GM19351 (cell line): ENCODE results near the gene C15orf61.

Experiments used
- ATAC-seq: cut with Tn5 transposase; IDR thresholded peaks from one replicate; pipeline ENCODE4 v1.9.1; 2021; ENCODE audit warnings: mild to moderate bottlenecking, moderate library complexity; ENCODE audit not compliant: unreplicated experiment

Gene C15orf61

DNA sequence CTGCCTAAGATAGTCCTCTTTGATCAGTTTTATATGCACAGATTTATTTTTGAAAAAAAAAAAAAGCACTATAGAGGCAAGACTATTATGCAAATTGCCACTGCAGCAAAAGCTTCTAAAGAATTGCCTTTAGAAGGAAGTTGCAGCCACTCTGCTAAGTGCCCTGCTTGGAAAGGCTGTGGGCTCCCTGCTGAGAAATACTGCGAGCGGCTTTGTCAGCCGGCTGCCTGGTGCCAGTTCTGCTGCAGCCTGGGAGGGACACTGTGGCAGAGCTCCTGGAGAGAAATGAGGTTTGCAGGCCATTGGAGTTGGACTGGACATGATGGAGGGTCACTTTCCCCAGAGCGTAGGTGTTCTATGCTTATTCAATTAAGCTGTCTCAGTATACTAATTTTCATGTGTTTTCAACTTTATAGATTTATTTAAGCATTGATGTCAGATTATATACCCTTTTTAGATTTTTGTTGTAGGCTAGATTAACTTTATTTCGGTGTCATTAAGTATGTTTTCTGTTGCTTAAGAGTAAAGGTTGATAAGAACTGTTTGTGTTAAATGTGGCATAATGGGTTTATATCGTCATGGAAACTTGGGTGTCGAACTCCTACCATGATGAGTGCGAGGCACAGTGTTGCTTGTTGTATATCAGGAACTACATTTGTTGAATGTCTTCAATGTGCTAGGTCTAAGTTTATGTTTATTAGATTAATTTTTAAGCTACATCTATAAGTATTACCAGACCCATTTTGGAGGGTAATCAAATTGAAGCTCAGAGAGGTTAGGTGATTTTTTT lies 28.1 kb downstream of the C15orf61 start:
- no peak for ATAC-seq

DNA sequence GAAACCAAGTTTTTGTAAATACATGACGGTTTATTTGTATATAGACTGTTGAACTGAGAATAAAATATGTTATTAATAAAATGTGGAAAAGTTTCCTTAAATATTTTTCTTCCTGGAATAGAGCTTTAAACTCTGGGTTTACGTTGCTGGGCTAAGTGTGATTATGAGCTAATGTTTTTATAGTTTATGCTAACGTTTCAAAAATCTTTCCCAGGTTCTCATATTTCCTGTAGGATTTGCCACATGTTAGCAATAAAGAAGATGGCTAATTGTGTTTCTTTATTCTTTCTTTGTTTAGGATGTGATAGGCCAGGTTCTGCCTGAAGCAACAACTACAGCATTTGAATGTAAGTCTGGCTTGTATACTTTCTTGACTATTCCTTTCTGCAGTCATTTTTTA lies 28.8 kb downstream of the C15orf61 start:
- no peak for ATAC-seq

DNA sequence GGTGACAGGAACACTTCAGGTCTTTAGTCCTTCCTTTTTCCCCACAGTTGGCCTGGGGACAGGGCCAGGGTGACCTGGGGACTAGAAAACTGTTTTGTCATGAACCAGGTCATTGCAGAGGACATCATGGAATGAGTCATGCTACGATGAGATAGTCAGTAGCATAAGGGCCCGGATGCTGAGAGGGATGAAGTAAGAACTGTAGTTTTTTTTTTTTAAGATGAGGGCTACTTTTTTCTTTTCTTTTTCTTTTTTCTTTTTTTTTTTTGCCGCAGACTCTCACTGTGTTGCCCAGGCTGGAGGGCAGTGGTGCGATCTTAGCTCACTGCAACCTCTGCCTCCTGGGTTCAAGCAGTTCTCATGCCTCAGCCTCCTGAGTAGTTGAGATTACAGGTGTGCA lies 29.6 kb downstream of the C15orf61 start:
- ATAC-seq = no peak

DNA sequence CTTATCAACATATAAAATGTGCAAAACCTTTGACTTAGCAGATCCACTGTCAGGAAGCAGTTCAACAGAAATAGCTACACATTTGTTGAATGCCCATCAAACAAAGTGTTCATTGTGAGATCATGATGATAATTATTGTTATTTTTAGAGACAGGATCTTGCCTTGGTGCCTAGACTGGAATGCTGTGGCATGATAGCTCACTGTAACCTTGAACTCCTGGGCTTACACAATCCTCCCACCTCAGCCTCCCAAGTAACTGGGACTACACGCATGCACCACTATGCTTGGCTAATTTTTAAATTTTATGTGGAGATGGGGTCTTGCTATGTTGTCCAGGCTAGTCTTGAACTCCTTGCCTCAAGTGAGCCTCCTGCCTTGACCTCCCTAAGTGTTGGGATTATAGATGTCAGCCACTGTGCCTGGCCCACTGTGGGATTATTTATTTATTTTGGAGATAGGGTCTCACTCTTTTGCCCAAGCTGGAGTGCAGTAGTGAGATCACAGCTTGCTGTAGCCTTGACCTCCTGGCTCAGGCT lies 30.3 kb downstream of the C15orf61 start:
- no peak for ATAC-seq

DNA sequence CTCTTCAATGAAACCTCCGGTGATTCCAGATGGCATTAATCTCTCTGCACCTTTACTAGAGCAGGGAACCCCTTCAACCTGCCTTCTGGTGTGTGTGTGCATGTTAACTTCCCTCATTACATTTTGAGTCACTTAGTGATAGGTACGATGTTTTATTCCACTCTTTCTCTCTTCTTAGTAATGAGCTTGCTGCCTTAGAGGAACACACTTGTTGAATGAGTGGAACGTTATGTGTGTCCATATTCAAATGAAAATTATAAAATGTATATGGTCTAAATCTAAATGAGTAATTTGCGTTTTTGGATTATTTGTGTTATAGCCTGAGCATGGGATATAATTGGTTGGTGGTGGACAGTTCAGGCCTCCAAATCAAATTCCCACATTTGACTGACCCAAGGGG lies 33.6 kb downstream of the C15orf61 start:
- ATAC-seq = no peak

DNA sequence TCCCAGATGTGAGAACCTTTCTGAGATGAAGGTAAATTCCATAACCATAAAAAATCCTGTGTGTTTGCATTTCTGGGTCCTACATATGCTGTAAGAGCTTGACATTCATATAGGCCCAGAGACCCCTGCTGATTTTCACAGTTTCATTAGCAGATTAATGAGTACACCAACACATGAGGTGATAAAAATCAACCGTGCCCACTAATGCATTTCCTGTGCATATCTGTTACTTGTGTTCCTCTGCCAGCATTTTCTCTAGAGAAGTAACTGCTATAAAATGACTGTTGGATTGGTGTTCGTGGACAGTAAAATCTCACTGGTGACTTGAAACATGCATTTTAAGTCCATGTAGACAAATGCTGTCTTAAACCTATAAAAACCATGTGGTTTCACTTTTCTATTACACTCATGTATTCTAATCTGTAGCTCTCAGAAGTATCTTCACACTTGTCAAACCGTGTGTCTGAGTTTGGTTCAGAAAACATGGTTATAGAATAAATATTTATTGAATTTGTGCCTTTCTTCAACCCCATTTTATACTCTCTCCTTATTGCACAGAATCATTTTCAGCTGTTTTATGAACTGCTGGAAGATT lies 36.1 kb downstream of the C15orf61 start:
- ATAC-seq = no peak

DNA sequence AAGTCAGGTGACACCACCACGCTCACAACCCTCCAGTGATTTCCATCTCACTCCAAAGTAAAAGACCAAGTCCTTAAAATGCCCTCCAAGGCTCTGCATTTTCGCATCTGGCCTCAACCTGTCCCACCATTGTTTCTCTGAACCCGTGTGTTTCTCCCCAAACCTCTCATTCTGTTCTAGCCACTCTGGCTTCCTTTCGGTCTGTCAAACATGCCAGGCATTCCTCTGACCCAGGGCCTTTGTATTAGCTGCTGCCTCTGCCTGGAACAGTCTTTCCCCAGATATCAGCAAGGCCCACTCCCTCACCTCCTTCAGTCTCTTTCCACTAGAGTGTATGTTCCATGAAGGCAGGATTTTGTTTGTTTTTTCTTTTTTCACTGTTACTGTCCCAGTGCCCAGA lies 37.6 kb downstream of the C15orf61 start:
- no peak for ATAC-seq

DNA sequence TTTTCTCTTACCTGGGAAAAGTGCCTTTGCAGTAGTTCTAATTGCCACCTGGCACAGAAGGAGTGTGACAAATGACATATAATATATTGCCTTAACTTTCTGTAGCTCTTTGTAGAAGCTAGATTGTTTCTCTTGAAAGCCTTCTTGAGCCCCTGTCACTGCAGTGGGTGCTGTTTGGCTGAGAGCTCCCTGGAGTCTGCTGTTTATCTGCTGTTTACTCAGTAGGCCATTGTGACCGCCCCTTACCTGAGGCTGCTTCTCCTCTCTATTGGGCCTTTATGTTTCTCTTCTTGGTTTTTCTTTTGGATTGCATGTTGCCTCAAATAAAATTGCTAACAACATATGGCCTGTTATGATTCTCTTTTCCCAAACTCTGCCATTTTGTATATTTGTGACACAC lies 38.2 kb downstream of the C15orf61 start:
- no peak for ATAC-seq

DNA sequence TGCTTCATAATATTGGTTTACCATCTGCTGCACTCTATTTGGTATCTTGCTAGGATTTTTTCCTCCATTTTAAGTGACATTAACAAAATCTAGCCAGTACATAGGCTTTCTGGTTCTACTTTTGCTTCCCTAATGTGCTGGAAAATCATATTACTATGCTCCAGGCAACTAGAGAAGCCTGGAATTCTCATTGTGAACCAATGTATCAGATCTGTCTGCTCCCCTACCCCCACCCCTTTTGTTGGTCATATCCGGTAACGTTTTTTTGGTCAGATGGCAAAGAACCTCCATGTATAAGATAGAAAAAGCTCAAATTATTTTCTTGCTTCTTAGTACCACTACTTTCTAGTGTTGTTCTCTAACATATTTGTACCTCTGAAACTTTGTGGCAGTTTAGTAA lies 38.6 kb downstream of the C15orf61 start:
- no peak for ATAC-seq

DNA sequence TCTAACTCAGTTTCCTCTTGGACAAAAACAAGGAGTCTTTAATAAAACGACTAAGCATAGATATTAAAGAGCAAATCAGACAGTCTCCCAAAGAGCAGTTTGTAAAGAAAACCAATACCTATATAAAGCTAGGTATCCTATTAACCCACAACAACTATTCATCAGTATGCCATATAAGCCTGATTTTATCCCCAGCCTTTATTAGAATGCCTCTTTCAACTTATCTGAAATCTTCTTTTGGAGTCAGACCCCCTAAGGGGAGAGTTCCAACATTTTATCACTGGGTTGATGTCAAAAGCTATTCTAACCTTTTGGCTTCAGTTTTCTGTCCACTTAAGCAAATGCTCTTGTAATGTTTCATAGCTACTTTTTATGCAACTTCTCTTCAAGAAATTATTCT lies 39.4 kb downstream of the C15orf61 start:
- ATAC-seq = no peak

DNA sequence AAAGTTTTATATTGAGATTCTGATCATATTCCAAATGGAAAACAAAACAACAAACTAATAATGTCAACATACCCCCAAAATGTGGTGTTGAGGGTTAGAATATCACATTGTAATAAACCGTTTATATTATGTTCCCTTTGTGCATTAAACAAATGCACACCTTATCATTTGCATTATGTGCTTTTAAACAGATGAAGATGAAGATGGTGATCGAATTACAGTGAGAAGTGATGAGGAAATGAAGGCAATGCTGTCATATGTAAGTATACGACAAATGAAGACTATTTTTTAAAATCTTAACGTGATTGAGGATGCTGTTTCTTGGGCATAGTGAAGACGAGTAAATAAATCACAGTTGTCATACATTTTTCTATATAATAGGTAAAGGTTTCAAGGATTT lies 42.2 kb downstream of the C15orf61 start:
- no peak for ATAC-seq

DNA sequence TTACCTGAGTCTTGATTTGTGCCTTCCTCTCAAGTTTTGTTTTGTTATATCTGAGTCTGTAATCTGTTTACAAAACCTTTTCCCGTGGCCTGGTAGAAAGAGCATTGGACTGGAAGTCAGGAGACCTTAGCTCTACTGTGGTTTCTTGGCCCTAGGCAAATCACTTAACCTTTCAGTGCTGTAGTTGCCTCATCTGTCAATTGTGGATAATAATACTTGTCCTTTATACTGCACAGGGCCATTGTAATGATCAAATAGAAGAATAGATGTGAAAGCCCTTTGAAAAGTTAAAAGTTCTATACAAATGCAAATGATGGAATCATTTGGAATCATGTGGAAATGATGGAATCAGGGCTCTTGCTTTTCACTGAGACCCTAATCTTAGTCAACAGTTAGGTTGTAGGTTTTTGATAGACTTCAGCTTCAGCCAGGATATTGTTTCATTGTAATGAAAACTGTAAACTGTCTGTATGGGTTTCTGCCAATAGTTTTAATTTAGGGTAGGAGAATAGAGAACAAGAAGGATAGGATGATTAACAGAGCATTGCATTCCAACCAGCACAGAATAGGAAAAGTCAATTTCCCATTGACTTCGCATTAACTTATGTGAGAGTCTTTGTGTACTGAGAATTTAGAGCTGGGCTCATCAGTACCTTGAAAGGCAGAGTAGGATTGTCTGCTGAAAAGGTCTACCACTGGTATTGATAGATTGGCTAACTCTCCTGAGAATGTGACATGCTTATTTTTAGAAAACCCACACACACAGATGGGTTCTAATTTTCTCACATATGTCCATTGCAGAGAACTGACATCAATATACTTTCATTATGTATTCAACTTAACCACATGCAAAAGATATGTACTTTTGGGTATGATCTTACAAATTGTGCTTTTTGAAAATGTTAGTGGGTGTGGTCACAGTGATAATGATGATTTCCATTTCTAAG lies 43.4 kb downstream of the C15orf61 start:
- ATAC-seq = peak; percentile 87

DNA sequence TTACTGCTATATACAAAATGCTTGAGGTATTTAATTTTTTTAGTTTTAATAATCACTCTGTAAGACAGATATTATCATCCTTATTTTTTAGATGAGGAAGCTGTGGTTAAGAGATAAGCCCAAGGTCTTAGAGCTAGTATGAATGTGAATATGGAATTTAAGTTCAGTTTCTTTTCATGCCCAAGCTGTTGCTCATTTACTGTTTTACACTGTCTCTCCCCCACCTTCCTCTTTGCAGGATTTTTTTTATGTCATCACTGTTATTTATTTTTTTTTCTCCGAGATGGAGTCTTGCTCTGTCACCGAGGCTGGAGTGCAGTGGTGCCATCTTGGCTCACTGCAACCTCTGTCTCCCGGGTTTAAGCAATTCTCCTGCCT lies 44.0 kb downstream of the C15orf61 start:
- peak; percentile 42 for ATAC-seq

DNA sequence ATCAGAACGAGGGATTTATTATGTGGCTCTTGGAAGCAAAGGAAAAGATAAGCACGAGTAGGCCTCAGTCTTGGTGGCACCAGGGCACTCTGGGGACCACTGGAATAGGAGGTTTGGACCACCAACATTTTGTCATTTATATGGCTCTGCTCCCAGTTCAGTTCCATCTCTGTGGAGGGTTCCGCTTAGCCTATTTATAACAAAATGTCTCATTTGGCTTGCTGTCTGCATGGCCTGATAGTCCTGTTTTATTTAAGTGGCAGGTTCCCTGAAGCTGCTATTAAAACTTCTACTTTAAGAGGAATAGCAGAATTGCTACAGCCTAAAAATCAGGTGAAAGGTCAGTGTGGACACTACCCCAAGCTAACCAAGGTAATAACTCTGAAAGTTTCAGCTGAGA lies 48.7 kb downstream of the C15orf61 start:
- no peak for ATAC-seq

DNA sequence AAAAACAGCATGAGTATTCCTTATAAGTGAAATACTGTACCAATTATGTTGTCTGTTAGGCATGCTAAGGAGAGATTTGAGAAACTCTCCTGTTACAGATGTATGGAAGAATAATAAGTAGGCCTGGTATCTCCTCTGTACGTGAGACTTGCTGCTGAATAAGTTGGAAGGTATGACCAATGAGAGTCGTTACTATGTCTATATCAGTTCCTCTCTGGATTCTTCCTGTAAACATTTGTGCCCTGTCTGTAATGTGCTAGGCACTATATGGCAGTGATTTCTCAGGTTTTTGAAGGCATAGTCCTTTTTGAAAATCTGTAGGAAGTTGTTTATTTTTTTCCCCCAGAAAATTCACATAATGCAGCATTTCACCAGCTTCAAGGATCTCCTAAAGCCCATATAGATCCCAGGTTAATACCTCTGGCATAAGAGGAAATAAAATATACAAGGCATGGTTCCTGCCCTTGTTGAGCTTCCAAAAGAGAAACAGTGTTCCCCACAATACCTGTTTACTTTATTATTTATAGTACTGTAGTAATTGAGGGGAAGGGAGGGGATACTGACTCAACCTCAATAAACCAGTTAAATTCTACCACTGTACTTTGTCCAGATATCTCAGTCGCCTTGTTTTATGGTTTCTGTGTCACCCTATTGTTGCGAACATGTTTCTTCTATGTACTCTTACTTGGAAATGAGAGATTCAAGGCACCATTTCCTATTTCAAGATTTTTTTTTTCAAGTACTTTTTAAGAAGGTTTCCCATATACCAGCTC lies 50.1 kb downstream of the C15orf61 start:
- no peak for ATAC-seq

DNA sequence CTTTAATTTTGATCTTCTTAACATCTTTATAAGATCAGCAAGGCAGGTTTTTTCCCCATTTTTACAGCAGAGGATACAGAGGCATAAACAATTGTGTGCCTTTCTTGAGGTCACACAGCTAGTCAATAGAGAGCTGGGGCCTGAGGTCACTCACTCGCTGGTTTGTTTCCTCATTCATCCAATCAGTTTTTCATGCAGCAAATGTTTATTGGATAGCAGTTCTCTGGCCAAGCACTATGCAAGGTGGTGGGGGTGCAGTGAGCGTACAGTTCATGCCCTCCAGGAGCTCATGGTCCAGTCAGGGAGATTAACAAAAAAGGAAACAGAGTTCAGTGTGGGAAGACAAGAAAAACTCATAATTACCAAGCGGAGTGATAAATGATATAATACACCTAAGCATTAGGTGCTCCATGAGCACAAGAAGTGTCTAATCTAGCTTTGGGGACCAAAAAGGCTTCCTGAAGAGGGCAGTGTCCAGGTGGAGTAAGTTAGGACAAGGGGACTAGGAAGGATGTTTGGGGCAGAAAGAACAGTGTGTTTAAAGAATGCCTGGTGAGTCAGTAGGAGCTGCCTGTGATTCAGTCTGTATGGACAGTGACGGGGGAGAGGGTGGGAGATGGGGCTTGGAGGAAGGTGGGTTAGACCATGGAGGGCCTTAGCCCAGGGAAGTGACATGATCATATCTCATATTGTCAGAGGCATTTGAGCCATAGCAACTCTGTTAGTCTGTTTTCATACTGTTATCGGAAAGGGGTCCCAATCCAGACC lies 50.9 kb downstream of the C15orf61 start:
- no peak for ATAC-seq

DNA sequence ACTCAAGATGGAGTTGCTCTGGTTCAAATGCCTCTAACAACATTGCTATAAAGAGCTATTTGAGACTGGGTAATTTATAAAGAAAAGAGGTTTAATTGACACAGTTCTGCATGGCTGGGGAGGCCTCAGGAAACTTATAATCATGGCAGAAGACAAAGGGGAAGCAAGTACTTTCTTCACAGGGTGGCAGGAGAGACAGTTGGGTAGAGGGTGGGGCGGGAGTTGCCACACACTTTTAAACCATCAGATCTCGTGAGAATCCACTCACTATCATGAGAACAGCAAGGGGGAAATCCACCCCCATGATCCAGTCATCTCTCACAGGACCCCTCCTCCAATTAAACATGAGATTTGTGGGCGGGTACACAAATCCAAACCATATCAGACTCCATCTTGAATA lies 52.3 kb downstream of the C15orf61 start:
- ATAC-seq = no peak

DNA sequence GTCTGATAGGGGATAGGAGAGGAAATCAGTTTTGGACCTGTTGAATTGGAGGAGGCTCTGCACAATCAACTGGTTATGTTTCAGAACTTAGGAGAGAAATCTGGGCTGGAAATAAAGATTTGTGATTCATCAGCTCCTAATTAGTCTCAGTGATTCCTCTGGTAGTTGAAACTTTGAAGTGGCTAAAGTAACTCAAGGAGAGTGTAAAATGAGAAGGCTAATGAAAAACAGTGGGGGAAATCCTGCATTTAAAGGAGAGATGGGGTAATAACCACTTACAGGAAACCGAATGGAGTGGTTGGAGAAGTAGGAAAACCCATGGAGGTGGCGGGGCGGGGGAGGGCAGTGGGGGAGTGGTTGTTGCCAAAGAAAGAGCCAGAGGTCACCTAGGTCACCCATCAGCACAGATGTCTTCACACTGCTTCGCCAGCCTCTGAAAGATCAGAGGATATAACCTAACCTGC lies 54.1 kb downstream of the C15orf61 start:
- no peak for ATAC-seq

DNA sequence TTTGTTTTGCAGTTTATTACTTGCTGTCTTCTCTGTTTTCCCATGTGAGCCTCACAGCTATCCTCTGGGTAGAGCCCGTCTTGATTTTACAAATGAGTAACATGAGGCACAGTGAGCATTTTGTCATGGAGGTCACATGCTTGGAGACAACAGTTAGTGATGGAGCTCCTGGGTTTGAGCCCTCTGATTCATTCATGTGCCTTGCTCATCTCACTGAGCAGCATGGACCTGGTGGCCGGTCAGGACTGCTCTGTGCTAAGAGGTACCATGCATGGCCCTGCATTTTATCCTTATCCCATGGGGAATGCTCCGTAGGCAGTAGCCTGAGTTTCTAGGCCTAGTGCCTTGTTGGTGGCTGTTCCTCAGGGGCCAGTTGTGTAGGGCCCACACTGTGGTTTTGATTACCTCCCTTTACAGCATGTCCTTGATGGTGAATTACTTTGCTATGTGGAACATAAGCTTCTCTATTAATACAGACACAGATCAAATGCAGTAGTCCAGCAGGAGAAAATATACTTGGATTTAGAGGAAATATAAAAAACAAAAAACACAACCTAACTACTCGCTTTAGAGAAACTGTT lies 57.2 kb downstream of the C15orf61 start:
- no peak for ATAC-seq
